Cardiac muscle cell (in vitro differentiated cells and primary cell): ENCODE results near the gene RNF213. TPM values are rescaled to one million over a fixed set of nuclear protein-coding genes. Genes with fewer than 3 reads are reported as not detected.
"Not testable (repeated sequence)": the region's sequence is repeated elsewhere in the genome, so short reads cannot be mapped to it uniquely, and the experiment has no call there.

Source experiments
- DNase-seq, 2 donors: peaks; one replicate each; pipeline versions ENCODE4 v3.0.0 to v3.0.0-alpha.2; 2010 to 2017; ENCODE audit warnings: low read depth in 1 of 2, low spot score in 1 of 2
- H3K27ac ChIP-seq: fragments of 200-600 bp; sonication (generic); 2 replicates; pipeline ENCODE4 v1.5.1; 2016
- H3K27me3 ChIP-seq: fragments of 200-600 bp; sonication (generic); 2 replicates; pipeline ENCODE4 v1.6.0; 2016; ENCODE audit warnings: control low read depth
- H3K36me3 ChIP-seq: fragments of 200-600 bp; sonication (generic); 2 replicates; pipeline ENCODE4 v1.5.1; 2016; ENCODE audit warnings: control low read depth
- H3K4me1 ChIP-seq: fragments of 200-600 bp; sonication (generic); 2 replicates; pipeline ENCODE4 v1.8.1; 2017; ENCODE audit warnings: low read depth, mild to moderate bottlenecking, mixed run types
- H3K4me3 ChIP-seq: fragments of 200-600 bp; sonication (generic); 2 replicates; pipeline ENCODE4 v1.5.1; 2016; ENCODE audit warnings: mild to moderate bottlenecking
- H3K9me3 ChIP-seq: fragments of 200-600 bp; sonication (generic); 2 replicates; pipeline ENCODE4 v1.5.1; 2017; ENCODE audit warnings: low read depth, mild to moderate bottlenecking, control low read depth
- polyA plus RNA-seq: library from polyadenylated mRNA; unstranded; fragments of >200 nt; fragmentation: Nextera tagmentation; extraction: Ambion mirVana; gene quantifications from 2 replicates; pipeline ENCODE4 v1.2.1, GENCODE V29; 2016
- total RNA-seq: library from RNA; depleted of rRNA; stranded (reverse); fragments of >200 nt; gene quantifications from 2 replicates; pipeline ENCODE4 v1.2.3, GENCODE V29; 2016
- TF ChIP-seq, protein P1 (sequence below): IDR thresholded peaks from 2 replicates; pipeline ENCODE4 v1.5.1; 2012; ENCODE audit warnings: low read depth, mild to moderate bottlenecking, low read length

RNF213 gene
- total and polyA plus RNA-seq, 2 experiments from 2014 or later = 11.5 to 24.9 TPM

DNA sequence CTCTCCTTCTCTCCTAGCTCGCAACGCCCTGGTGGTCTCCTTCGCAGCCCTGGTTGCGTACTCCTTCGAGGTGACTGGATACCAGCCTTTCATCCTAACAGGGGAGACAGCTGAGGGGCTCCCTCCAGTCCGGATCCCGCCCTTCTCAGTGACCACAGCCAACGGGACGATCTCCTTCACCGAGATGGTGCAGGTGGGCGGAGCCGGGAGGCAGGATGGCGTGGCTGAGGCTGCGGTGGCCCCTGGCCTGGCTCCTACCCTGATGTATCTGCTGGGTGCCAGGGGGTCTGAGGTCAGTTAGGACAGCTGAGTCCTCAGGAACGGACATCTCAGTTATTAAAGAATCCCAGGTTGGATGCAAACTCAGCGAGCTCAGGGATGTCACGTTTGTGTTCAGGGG, 23.7 kb upstream of the RNF213 start:
- no peaks in the 10 kb centered on the region for H3K4me1 ChIP-seq
- H3K27ac ChIP-seq = no peak overlapping the region
- TF ChIP-seq, protein P1, sequence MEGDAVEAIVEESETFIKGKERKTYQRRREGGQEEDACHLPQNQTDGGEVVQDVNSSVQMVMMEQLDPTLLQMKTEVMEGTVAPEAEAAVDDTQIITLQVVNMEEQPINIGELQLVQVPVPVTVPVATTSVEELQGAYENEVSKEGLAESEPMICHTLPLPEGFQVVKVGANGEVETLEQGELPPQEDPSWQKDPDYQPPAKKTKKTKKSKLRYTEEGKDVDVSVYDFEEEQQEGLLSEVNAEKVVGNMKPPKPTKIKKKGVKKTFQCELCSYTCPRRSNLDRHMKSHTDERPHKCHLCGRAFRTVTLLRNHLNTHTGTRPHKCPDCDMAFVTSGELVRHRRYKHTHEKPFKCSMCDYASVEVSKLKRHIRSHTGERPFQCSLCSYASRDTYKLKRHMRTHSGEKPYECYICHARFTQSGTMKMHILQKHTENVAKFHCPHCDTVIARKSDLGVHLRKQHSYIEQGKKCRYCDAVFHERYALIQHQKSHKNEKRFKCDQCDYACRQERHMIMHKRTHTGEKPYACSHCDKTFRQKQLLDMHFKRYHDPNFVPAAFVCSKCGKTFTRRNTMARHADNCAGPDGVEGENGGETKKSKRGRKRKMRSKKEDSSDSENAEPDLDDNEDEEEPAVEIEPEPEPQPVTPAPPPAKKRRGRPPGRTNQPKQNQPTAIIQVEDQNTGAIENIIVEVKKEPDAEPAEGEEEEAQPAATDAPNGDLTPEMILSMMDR = no peak
- peaks cover 17% of the 10 kb centered on the region for H3K36me3 ChIP-seq
- H3K9me3 ChIP-seq = no peaks in the 10 kb centered on the region
- no peaks in the 10 kb centered on the region for H3K27me3 ChIP-seq
- no peak for DNase-seq
- no peak overlapping the region for H3K4me3 ChIP-seq

DNA sequence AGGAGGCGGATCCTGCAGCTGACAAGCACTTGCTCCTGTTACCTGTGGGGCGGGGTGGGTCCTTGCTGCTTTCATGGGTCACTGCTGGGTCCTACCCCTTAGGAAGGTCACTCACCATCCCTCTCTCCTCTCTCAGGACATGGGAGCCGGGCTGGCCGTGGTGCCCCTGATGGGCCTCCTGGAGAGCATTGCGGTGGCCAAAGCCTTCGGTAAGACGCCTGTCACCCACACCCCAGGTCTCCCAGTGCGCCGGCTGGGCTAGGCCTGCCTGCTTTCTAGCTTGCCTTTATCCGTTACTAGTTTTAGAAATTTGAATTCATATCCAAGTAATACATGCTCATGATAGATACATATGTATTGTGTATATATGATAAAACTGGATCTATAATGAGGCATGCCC, 23.3 kb upstream of the RNF213 start:
- Histone ChIP-seq H3K27ac (no peak overlapping the region), H3K27me3 (no peaks in the 10 kb centered on the region), H3K36me3 (peaks cover 21% of the 10 kb centered on the region), H3K9me3 (no peaks in the 10 kb centered on the region), H3K4me3 (no peak overlapping the region), H3K4me1 (no peaks in the 10 kb centered on the region)
- DNase-seq = no peak
- TF ChIP-seq, protein P1 = no peak

DNA sequence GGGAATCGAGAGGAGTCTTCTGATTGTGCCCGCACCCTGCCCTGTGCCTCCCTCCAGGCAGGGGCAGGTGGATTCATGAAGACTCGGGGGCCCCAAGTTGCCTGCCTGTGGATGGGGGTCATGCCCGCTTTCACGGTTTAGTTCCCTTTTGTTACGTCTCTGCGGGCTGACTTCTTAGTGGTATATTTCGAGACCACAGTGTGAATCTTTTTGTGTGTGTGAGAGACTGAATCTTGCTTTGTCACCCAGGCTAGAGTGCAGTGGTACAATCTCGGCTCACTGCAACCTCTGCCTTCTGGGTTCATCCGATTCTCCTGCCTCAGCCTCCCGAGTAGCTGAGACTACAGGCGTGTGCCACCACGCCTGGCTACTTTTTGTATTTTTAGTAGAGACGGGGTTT, 18.1 kb upstream of the RNF213 start:
- Histone ChIP-seq H3K27ac (no peak overlapping the region), H3K4me1 (no peaks in the 10 kb centered on the region), H3K36me3 (peaks cover 21% of the 10 kb centered on the region), H3K9me3 (no peaks in the 10 kb centered on the region), H3K4me3 (no peak overlapping the region), H3K27me3 (no peaks in the 10 kb centered on the region)
- TF ChIP-seq, protein P1 = no peak
- no peak for DNase-seq

DNA sequence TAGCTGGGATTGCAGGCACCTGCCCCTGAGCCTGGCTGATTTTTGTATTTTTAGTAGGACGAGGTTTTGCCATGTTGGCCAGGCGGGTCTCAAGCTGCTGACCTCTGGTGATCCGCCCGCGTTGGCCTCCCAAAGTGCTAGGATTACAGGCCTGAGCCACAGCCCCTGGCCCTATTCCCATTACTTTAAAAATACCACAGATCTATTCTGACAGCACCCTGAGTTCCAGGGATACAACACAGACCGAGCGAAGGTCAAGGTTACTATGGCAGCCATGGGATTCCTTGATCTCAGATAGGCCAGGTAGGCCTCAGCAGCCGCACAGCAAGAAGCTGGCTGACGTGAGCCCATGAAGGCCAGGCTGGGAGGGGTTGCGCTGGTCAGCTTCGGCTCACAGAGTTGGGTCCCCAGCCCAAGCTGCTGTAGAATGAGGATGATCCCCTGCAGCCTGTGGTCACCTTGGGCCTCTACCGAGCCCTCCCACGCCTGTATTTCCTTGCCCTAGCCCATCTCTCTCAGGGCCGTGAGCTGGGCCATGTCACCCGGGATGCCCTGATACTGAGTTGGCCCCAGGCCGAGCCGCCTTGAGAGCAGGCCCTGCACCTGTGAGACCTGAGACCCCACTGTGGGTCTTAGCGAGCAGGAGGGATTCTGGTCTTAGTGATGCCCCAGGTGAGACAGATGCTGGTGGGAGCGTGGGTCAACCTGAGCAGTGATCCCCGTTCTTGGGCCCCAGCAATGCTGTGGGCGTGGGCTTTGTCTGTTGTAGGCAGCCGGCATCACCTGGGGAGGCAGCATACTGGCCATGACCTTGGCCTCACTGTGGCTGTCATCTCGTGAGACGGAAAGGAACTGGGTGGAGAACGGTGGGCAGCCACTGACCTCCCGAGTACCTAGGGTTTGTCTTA, 16.9 kb upstream of the RNF213 start:
- H3K27ac ChIP-seq = no peak overlapping the region
- DNase-seq = no peak
- no peaks in the 10 kb centered on the region for H3K27me3 ChIP-seq

DNA sequence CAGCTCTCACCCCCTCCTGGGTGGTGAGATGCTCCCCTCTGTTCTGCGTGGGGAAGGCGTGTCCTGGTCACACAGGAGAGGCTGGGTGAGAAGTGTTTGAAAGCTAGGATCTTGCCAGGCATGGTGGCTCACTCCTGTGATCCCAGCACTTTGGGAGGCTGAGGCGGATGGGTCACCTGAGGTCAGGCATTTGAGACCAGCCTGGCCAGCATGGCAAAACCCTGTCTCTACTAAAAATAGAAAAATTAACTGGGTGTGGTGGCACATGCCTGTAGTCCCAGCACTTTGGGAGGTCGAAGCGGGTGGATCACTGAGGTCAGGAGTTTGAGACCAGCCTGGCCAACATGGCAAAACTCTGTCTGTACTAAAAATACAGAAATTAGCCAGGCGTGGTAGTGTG, 16.2 kb upstream of the RNF213 start:
- not testable (repeated sequence) for DNase-seq, H3K9me3 ChIP-seq, H3K27me3 ChIP-seq, H3K27ac ChIP-seq, H3K4me3 ChIP-seq, H3K4me1 ChIP-seq
- peaks cover 17% of the 10 kb centered on the region for H3K36me3 ChIP-seq

More for the DNA sequence above, 16.9 kb upstream of the RNF213 start:
- TF ChIP-seq, protein P1 = no peak
- Histone ChIP-seq H3K4me3 (no peak overlapping the region), H3K9me3 (no peaks in the 10 kb centered on the region), H3K4me1 (no peaks in the 10 kb centered on the region), H3K36me3 (peaks cover 17% of the 10 kb centered on the region)

DNA sequence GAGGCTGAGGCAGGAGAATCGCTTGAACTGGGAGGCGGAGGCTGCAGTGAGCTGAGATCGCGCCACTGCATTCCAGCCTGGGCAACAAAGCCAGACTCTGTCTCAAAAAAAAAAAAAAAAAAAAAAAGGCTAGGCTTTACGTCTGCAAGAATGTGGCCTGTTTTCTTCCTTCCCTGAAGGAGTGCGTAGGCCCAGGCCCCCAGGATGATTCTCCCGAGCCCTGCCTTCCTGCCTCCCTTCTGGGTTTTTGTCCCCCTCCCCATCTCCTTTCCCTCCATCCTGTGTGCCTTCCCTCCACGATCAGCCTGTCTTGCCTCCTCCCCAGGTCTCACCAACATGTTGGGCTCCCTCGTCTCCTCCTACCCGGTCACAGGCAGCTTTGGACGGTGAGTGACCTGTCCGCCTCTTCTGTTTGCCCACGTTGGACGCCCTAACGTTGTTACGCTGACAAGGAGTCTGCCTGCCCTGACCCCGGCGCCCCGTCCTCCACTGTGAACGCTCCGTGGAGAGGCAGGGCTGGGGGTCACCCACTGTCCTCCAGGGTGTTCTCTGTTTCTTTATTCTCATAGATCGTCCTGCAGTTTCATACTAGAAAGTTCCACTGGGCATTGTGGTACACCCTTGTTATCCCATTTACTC, 15.7 kb upstream of the RNF213 start:
- Histone ChIP-seq H3K9me3 (no peaks in the 10 kb centered on the region), H3K27ac (no peak overlapping the region), H3K36me3 (peaks cover 17% of the 10 kb centered on the region), H3K4me1 (no peaks in the 10 kb centered on the region), H3K27me3 (no peaks in the 10 kb centered on the region), H3K4me3 (no peak overlapping the region)
- DNase-seq = no peak
- TF ChIP-seq, protein P1 = no peak
